Colonic mucosa (tissue), 4 donors: ENCODE results near the gene PNLIPRP1. TPM values are rescaled to one million over a fixed set of nuclear protein-coding genes. Genes with fewer than 3 reads are reported as not detected.

Source experiments
- DNase-seq: peaks from one replicate; pipeline ENCODE4 v3.0.0-alpha.2; 2020
- H3K27ac ChIP-seq: fragments of 200-600 bp; one replicate; pipeline ENCODE4 v1.8.0; 2021
- H3K27me3 ChIP-seq: fragments of 200-600 bp; one replicate; pipeline ENCODE4 v1.8.0; 2021
- H3K36me3 ChIP-seq: fragments of 200-600 bp; one replicate; pipeline ENCODE4 v1.8.0; 2021
- H3K4me1 ChIP-seq: fragments of 200-600 bp; one replicate; pipeline ENCODE4 v1.8.0; 2021; ENCODE audit warnings: mild to moderate bottlenecking
- H3K4me3 ChIP-seq: fragments of 200-600 bp; one replicate; pipeline ENCODE4 v1.8.0; 2021
- H3K9ac ChIP-seq, 2 donors: one replicate each; pipeline ENCODE4 v1.7.0; 2013; ENCODE audit warnings: control low read depth in 2 of 2, low read depth in 2 of 2, low read length in 2 of 2
- H3K9me3 ChIP-seq: fragments of 200-600 bp; one replicate; pipeline ENCODE4 v1.8.0; 2021
- CTCF ChIP-seq: fragments of 200-600 bp; IDR thresholded peaks from one replicate; pipeline ENCODE4 v1.8.0; 2022; ENCODE audit warnings: antibody characterized with exemption, mild to moderate bottlenecking
- intact Hi-C: fragments of 100-400 bp; cut with DNase I; formaldehyde crosslinking; loops from one replicate; pipeline ENCODE4 v1.14.1; 2022
- total RNA-seq, 2 donors: library from RNA; stranded (reverse); fragmentation: NEBNext Ultra II Directional in 1 of 2; extraction: Animal tissue kit (Norgen Biotek cat#: 25700) in 1 of 2; gene quantifications; one replicate each; pipeline ENCODE4 v1.2.1, GENCODE V29; 2021
- donor health status: healthy.
- donor health status: DM: no; HTN: no; CAD: no.
- donor health status: DM: no; HTN: no; CAD: no.

The PNLIPRP1 gene
- total RNA-seq, 2 donors from 2014 or later = 2.5 TPM; not detected in 1

GRCh38 chr10:116636976-116637375 is 46.2 kb downstream of the PNLIPRP1 start:
- intact Hi-C loops = no loop called here

GRCh38 chr10:116637830-116638229 is 47.1 kb downstream of the PNLIPRP1 start:
- no peak overlapping the region for H3K9ac ChIP-seq
- H3K4me1 ChIP-seq = no peaks in the 10 kb centered on the region
- no peak overlapping the region for H3K27ac ChIP-seq
- no peaks in the 10 kb centered on the region for H3K9me3 ChIP-seq
- no peaks in the 10 kb centered on the region for H3K27me3 ChIP-seq
- intact Hi-C loops = no loop called here
- no peak overlapping the region for H3K4me3 ChIP-seq
- no peak for TF ChIP-seq CTCF
- DNase-seq = no peak
- no peaks in the 10 kb centered on the region for H3K36me3 ChIP-seq

More at GRCh38 chr10:116636976-116637375, 46.2 kb downstream of the PNLIPRP1 start:
- DNase-seq = no peak
- TF ChIP-seq CTCF = no peak
- no peak overlapping the region for H3K4me3 ChIP-seq
- H3K4me1 ChIP-seq = no peaks in the 10 kb centered on the region
- H3K36me3 ChIP-seq = no peaks in the 10 kb centered on the region
- no peaks in the 10 kb centered on the region for H3K9me3 ChIP-seq
- no peak overlapping the region for H3K9ac ChIP-seq
- H3K27ac ChIP-seq = no peak overlapping the region
- no peaks in the 10 kb centered on the region for H3K27me3 ChIP-seq

GRCh38 chr10:116646502-116646901 is 55.7 kb downstream of the PNLIPRP1 start:
- TF ChIP-seq CTCF = no peak
- no peaks in the 10 kb centered on the region for H3K9me3 ChIP-seq
- no peak overlapping the region for H3K4me3 ChIP-seq
- DNase-seq = no peak
- intact Hi-C loops = no loop called here
- H3K9ac ChIP-seq = no peak overlapping the region
- no peak overlapping the region for H3K27ac ChIP-seq
- no peaks in the 10 kb centered on the region for H3K27me3 ChIP-seq
- H3K36me3 ChIP-seq = no peaks in the 10 kb centered on the region
- no peaks in the 10 kb centered on the region for H3K4me1 ChIP-seq

- H3K9me3 ChIP-seq = no peaks in the 10 kb centered on the region
- TF ChIP-seq CTCF = no peak
Observed at GRCh38 chr10:116648903-116649302, 58.1 kb downstream of the PNLIPRP1 start.

GRCh38 chr10:116653885-116654284 is 63.1 kb downstream of the PNLIPRP1 start:
- no peak for DNase-seq
- intact Hi-C loops = no loop called here
- Histone ChIP-seq H3K36me3 (no peaks in the 10 kb centered on the region), H3K9me3 (no peaks in the 10 kb centered on the region), H3K9ac (no peak overlapping the region), H3K27me3 (no peaks in the 10 kb centered on the region), H3K4me1 (no peaks in the 10 kb centered on the region), H3K27ac (no peak overlapping the region), H3K4me3 (no peak overlapping the region)
- TF ChIP-seq CTCF = no peak

More at GRCh38 chr10:116648903-116649302, 58.1 kb downstream of the PNLIPRP1 start:
- Histone ChIP-seq H3K27ac (no peak overlapping the region), H3K27me3 (no peaks in the 10 kb centered on the region), H3K9ac (no peak overlapping the region), H3K4me1 (no peaks in the 10 kb centered on the region), H3K36me3 (no peaks in the 10 kb centered on the region), H3K4me3 (no peak overlapping the region)
- intact Hi-C loops = no loop called here
- DNase-seq = no peak
